Measurements from ENCODE around the gene RRP12.

Gene RRP12

DNA sequence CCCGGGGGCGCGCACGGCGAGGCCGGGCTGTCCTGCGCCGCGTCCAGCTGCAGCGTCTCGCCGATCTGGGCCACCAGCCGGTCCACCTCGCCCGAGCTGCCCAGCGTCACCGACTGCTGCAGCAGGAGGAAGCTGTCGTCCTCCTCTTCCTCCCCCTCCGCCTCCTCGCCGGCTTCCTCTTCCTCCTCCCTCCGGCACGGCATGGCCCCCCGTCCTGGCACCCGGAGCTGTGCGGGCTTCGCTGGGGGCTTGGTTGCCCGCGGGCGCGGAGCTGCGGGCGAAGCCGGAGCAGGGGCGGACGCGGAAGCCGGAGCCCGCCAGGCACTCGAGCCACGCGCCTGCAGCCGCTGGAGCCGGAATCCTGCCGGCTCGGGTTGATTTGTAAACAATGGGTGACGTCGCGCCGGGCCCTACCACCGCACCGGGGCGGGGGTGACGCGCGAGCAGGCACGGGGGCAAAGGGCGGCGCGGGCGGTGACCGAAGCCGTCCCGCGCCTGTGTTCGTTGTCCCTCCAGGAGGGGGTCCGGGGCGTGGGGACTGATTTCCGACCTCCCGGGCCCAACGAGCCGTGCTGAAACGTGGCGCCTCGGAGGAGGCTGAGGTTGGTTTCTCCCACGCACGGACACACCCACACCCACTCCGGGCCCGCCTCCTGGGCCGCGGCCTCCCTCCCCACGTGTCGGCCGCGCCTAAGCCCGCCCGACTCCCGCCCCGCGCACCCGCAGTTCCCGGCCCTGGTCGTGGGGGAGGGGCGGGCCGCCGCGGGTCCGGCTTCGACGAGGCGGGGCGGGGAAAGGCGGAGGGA is 66.6 kb downstream of the RRP12 start, which contains the start of gene FRAT2:
Gene FRAT2, minus strand, starts transcription at position 360 of the 806 bp plus-strand sequence. Its CDS starts 157 bp downstream, at position 203.
- peak; percentile 89 for DNase-seq

DNA sequence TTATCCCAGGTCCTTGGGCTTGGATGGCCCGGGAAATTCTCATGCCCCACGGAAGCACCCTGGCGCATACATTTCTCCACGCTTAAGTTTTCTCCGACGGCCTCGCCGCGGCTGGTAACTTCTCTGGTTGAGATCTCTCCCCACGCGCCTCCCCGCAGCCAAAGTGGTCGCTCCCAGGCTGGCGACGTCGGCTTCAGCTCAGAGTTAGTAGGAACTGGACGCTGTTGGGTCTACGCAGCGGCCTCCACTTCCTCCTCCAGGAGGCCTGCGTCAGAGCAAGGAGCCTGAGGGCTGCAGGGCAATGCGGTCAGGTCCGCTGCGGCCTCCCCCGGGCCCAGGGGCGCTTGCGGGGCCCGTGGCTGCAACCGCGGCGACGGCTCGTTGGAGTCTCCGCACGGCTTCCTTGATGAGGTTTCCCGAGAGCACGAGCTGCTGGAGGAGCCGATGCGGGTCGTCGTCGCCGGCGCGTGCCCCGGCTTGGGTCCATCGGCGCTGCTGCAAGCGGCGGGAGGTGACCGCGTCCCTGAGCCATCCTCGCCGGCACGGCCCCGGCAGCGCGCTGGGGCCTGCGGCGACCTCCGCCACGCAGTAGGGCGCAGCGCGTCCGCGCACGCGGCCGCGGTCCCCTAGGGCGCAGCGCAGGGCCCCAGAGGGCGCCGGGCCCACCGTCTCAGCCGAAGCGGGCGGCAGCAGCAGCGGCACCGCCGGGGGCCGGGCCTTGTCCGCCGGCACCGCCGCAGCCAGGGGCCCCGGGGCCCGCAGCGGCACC is 67.4 kb downstream of the RRP12 start:
- DNase-seq, result peak in 1 of 2 donors; percentile 50

DNA sequence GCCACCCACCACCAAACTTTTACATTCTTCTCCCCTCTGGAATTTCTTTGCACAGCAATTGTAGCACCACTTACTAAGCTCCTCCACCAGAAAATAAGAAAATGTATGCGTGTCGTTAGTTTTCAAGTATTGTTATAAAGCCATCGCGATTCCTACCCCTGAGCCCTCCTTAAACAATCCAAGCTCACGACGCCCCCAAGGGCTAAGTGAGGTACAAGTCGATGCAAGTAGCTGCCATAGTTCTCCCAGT is 67.9 kb downstream of the RRP12 start:
- DNase-seq, result no peak

DNA sequence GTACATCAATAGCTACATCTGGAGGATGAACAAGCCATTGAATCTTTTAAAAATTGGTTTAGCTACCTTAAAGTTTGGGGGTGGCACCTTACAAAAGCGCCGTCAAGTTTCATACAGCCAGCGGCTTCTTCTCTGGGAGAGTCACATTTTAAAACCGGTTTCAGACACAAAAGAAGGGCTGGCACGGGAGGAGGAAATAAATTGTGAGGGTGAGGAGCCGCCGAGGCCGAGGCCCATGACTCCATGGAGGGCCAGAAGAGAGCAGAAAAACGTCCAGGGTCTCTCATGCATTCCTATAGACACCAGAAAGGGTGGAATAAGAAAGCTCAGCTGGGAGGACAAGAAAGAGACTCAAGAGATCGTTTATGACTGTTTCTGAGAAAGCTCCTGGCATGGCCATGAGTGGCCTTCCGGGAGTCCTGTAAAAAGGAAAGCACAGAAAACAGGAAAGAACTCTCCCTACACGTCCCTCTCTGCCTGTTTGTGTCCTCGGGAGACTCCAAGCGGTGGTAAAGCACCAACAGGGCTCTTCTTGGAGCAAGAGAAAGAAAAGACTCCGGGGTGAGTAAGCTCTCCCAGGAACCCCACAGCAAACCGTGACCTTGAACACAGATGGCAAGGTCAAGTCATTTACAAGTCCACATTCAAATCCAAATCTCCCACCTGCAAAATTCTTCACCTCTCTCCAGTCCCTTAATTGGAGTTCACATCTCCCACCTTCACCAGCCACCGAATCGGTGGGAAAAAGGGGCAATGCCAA is 68.4 kb downstream of the RRP12 start:
- no peak for DNase-seq

DNA sequence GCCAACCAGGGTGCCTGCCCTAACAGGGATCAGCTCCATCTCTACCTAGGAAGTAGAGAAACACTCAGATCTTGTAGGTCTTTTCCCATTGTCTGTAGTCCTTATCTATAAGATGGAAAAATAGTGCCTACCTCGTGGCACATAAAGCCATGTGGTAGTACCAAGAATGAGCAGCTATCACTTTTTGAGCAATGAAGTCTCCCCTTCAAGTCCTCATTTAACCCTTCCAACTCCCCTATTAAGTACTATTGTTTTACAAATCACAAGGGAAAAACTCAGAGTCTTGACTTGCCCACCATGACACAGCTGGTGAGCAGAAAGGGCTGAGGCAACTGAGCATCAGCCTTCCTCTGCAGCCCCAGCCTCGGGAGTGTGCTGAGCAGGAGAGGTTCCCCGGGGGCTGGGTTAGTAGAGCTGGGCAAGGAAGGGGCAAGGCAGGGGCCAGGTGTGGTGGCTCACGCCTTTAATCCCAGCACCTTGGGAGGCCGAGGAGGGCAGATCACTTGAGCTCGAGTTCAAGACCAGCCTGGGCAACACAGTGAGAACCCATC is 69.9 kb downstream of the RRP12 start:
- no peak for DNase-seq

DNA sequence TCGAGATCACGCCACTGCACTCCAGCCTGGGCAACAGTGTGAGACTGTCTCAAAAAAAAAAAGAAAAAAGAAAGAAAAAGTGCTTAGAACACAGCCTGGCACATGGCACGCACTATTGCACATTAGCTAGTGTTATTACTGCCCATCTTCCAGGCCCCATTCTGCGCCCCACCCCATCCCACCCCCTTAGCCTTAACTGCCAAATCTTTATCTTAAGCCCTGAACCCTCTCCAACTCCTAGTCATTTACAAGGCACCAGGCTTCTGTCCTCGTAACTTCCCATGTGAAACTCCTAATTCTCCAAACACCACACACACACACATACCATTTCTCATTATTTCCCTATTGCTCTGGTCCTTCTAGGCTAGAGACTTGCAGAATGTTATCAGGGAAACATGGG is 71.4 kb downstream of the RRP12 start:
- DNase-seq, result no peak

DNA sequence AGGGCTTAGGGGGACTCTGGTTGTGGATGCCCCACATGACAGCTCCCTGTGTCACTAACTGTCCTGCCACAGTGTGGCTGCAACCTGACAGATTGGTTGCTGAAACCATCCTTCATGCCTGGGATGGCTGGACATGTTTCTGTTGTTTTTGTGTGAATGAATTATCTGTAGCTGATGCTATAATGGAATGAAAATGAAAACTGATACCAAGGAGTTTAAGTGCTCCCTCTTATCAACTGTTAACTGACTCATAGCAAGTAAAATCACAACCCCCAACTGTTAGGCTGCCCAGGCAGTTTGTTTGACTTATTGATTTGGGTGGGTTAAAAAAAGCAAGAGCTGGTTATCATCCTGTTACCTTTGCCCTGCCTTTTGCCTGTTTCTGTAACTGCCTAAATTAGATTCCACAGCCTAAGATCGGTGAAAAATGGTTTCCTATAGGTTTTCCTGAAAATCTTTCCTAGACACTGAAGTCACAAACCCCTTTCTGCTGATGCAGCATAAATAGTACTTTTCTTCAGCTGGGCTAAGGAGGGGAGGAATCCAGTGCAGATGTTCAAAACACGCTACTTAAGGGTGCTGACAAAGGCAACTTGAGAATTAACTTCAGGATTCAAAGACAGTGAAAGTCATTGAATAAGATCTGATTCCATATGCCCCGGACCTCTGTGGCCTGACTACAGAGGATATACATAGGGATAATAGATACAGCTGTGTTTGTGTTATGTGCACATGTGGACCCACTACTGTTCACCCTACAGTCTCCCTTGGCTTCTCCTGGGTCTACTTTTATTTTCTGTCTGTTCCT is 72.3 kb downstream of the RRP12 start:
- no peak for DNase-seq

DNA sequence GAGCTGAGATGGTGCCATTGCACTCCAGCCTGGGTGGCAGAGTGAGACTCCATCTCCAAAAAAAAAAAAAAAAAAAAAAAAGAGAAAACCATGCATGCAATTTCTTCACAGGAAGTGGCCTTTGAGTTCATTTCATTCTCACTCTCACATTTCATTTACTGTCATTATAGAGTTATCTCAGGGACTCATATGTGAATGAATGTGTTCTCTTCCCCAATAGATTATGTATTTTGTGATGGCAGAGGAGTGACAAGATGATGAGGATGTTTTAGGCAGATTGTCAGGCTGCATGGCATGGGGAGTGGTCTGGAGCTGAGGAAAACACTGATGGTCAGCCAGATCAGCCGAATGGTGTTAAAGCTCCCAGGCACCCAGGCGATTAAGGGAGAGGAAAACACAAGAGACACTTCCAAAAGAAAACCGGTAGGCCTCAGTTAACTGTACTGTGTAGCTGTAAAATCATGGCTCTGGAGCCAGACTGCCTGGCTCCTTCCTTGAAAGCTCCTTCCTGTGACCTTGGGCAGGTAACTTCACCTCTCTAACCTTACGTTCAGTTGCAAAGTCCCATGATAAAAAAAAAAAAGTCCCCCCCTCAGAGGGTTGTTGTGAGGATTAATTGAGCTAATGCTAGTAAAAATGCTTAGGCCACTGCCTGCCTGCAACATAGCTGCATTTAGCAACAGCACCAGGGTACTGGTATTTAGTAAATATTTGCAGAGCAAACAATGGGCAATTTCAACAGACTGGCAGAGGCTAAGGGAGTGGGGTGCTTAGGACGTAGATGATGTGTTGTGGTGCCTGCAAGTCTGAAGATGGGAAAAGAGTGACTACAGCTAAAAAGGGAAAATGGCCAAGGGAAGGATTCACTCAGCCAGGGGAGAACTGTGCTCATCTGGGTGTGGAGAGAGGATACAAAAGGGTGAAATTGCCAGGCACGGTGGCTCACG is 73.5 kb downstream of the RRP12 start:
- DNase-seq, result no peak

DNA sequence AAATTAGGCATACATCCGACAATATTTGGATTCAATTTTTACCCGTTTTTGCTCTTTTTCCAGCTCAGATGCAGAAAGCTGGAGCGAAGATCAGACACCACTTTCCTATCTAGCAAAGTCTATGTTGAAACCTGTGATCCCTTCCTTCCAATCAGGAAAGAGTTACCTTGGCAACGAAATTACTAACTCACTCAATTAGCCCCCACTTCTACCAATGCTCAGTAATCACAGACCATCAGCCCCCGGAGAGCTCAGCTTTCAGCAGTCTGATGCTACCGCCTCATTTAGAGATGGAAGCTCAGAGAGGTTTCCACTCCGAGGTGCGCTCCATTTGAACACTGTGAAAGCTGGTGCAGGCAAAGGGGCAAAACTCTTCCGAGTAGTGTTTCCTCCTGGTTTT is 75.4 kb downstream of the RRP12 start:
- DNase-seq, result no peak

DNA sequence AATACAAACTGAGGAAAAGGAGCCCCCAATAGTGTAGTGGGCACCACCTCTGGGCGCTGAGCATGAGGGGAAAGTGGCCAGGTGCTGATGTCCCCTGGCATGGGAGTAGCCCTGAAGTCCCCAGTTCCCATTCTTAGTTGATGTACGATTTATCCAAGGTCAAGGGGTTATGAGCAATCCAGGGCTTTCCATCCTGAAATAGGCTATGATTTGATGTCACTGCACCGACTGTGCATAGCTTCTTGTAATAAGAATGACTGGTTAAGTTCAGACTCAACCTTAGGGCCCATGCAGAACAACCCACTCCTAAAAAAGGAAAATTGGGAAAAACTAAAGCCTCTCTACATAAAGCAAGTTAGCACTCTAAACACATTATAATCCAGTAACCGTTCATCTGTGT is 77.6 kb downstream of the RRP12 start:
- DNase-seq, result no peak

DNA sequence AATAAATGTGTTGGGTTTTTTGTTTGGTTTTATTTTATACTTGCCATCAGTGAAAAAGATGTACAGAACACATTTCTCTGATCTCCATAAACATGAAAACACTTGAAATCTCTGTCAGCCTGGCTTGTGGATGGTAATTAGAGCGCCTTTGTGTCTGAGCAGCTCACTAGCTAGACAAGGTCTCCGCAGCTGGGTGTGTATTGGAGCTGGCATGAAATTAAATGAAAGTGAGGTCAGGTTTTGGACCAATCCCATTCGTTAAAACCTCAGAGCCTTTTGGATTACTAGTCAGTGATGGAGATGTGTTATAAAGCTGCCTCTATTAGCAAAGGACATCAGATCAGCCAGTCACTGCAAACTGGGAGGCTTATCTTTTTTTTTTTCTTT is 79.3 kb downstream of the RRP12 start:
- DNase-seq, result no peak

DNA sequence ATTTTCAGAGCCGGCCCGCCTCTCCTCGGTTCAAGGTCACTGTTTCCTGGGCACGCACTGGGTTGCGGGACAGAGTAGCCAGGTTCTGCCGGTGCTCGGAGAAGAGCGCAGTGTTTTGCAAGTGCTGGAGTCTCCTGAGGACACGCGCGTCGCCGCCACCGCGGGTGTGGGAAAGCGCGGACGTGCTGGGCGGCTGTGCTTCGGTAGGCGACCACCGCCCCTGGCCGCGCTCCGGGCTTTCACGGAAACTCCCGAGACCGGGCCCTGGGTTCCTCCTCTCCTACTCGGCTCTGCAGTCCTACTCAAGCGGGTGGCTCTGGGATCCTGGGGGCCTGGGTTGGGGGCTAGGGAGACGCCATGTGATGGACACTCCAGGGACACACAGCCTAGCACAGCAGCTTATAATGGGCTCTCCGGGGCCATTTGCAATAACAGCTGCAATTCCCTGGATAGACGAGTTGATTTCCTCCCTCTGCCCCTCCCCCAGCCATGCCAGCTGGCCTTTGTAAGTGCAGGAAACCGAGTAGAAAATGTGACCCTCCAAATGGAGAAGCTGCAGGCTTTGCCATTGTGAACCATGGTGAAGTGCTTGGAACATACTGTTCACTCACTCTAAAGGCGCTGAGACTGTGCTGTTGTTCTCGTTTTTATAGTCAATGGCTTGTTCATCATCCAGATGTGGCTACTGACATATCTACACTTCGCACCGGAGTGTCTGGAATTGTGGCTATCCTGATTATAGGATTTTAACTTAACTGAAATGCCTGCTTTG is 79.9 kb downstream of the RRP12 start:
- DNase-seq, result peak in 1 of 2 donors; percentile 29

DNA sequence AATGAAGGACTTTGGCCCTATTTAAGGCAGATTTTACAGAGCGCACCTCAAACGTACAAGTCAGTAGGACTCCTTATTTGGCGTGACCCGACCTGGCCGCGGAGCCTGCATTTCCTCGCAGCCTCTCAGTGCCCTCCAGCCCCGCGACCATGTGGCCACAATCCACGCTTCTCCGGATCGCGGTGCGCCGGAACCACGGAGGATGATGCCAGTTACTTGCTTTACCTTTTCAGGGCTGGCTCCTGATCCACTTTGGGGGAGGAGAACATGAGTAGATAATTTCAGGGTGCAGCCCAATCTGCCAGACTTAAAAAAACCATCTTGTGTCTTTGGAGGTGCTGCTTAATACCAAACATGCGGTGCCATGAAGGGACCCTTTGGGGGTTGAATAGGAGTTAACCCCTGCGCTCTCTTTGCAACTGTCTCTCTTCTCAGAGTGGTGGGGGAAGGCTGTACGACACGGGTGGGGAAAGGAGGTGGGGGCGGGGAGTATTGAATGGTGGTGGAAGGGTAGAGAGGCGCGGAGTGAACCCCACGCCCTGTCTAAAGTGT is 80.6 kb downstream of the RRP12 start:
- peak in 1 of 2 donors; percentile 18 for DNase-seq

DNA sequence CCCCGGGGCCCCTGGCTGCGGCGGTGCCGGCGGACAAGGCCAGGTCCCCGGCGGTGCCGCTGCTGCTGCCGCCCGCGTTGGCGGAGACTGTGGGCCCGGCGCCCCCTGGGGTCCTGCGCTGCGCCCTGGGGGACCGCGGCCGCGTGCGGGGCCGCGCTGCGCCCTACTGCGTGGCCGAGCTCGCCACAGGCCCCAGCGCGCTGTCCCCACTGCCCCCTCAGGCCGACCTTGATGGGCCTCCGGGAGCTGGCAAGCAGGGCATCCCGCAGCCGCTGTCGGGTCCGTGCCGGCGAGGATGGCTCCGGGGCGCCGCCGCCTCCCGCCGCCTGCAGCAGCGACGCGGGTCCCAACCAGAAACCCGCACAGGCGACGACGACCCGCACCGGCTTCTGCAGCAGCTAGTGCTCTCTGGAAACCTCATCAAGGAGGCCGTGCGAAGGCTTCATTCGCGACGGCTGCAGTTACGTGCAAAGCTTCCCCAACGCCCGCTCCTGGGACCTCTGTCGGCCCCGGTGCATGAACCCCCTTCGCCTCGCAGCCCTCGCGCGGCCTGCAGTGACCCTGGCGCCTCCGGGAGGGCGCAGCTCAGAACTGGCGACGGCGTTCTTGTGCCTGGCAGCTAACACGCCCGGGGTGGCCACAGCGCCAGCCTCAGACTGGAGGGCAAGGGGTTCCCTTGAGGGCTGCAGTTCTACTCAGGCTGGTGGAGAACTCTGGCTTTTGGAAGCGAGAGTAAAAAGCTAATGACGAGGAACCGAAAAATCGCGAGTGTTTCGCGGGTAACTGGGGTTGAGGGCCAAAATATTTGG is 81.3 kb downstream of the RRP12 start:
- DNase-seq, result peak; percentile 67 to 70

DNA sequence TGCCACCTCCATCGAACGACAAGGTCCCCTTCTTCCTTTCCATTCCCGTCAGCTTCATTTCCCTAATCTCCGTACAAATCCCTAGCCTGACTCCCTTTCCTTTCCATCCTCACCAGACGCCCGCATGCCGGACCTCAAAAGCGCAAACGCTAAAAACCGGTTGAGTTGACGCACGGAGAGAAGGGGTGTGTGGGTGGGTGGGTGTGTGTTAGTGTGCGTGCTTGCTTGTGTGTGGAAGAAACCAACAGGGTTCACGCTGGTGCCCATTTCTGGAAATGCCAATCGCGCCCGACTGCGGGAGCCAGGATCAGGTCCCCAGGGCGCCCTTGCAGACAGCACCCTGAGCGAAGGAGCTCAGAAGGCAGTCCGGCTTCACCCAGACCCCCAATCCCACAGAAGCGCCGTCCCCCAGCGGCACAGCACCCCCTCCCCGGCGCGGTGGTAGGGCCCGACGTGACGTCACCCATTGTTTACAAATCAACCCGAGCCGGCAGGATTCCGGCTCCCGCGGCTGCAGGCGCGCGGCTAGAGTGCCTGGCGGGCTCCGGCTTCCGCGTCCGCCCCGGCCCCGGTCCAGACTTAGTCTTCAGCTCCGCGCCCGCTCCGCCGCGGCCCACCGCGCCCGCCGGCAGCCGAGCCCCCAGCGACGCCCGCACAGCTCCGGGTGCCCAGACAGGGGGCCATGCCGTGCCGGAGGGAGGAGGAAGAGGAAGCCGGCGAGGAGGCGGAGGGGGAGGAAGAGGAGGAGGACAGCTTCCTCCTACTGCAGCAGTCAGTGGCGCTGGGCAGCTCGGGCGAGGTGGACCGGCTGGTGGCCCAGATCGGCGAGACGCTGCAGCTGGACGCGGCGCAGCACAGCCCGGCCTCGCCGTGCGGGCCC is 82.1 kb downstream of the RRP12 start, which contains the start of gene FRAT1:
Gene FRAT1, plus strand, starts transcription at position 500 of the 880 bp plus-strand sequence. Its CDS starts 183 bp downstream, at position 683.
- DNase-seq, result peak; percentile 88 to 91

DNA sequence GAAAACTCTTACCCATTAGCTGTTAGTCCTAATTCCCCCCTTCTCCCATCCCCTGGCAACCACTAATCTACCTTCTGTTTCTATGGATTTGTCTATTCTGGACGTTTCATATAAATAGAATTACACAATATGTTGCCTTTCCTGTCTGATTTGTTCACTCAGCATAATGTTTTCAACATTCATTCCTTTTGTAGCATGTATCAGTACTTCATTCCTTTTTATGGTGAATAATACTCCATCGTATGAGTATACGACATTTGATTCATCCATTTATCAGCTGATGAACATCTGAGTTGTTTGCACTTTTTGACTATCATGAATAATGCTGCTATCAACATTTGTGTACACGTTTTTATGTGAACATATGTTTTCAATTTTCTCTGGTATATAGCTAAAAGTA is 86.5 kb downstream of the RRP12 start:
- DNase-seq, result no peak

DNA sequence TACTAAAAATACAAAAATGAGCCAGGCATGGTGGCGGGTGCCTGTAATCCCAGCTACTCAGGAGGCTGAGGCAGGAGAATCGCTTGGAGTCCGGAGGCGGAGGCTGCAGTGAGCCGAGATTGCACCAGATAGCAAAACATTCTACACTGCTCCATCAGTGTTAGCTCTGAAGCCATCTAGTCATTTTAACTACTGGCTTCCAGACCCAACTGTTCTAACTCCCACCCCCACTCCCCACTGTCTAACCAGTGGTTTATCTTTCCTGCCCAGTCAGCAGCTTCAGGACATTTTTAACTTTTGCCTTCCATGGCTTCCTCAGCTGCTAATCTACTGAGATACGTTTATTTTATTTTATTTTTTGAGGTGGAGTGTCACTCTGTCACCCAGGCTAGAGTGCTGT is 88.2 kb downstream of the RRP12 start:
- no peak for DNase-seq

DNA sequence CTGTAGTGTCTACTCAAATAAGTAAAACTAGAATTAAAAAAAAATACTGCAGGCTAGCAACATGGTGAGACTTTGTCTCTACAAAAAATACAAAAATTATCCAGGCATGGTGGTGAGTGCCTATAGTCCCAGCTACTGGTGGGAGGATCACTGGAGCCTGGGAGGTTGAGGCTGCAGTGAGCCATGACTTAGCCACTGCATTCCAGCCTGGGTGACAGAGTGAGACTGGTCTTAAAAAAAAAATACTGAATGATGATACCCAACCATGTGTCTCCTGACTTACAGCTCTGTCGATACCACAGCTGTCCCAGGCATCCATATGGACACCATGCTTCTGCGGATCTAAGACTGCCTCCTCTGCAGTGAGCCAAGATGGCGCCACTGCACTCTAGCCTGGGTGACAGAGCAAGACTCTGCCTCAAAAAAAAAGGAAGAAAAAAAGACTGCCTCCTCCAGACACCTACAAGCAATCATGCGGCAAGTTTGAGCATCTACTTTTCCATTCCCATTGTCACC is 90.0 kb downstream of the RRP12 start:
- DNase-seq, result no peak
